GM21576 (cell line): ENCODE results near the gene CLMN.

Source experiments
- ATAC-seq: cut with Tn5 transposase; IDR thresholded peaks from one replicate; pipeline ENCODE4 v1.9.1; 2021; ENCODE audit warnings: mild to moderate bottlenecking, moderate library complexity; ENCODE audit not compliant: unreplicated experiment

CLMN gene

GRCh38 chr14:95227279-95227860, 92.3 kb downstream of the CLMN start:
- ATAC-seq = no peak

- ATAC-seq = no peak
Observed at GRCh38 chr14:95226801-95227200, 92.9 kb downstream of the CLMN start.

- ATAC-seq = no peak
Observed at GRCh38 chr14:95225251-95225887, 94.3 kb downstream of the CLMN start.

- no peak for ATAC-seq
Observed at GRCh38 chr14:95222870-95223398, 96.8 kb downstream of the CLMN start.

GRCh38 chr14:95222151-95222631, 97.5 kb downstream of the CLMN start:
- no peak for ATAC-seq

- no peak for ATAC-seq
Observed at GRCh38 chr14:95221531-95221930, 98.2 kb downstream of the CLMN start.

GRCh38 chr14:95220663-95221231, 99.0 kb downstream of the CLMN start:
- ATAC-seq = no peak

GRCh38 chr14:95218472-95219193, 101.1 kb downstream of the CLMN start:
- no peak for ATAC-seq

- no peak for ATAC-seq
Observed at GRCh38 chr14:95218006-95218405, 101.7 kb downstream of the CLMN start.

GRCh38 chr14:95217391-95217900, 102.3 kb downstream of the CLMN start:
- no peak for ATAC-seq

GRCh38 chr14:95216008-95216407, 103.7 kb downstream of the CLMN start:
- ATAC-seq = no peak

GRCh38 chr14:95215094-95215725, 104.5 kb downstream of the CLMN start:
- ATAC-seq = no peak

- no peak for ATAC-seq
Observed at GRCh38 chr14:95213774-95214173, 105.9 kb downstream of the CLMN start.

- no peak for ATAC-seq
Observed at GRCh38 chr14:95211721-95212504, 107.8 kb downstream of the CLMN start.

GRCh38 chr14:95210699-95211098, 109.0 kb downstream of the CLMN start:
- ATAC-seq = no peak

GRCh38 chr14:95208598-95208997, 111.1 kb downstream of the CLMN start:
- ATAC-seq = no peak

- ATAC-seq = no peak
Observed at GRCh38 chr14:95207475-95208233, 112.1 kb downstream of the CLMN start.

GRCh38 chr14:95206534-95206933, 113.2 kb downstream of the CLMN start:
- no peak for ATAC-seq

GRCh38 chr14:95204705-95205104, 115.0 kb downstream of the CLMN start:
- no peak for ATAC-seq
